Mammary epithelial cell (primary cell): ENCODE results near the gene HPCAL1.

Experiments used
- EZH2 ChIP-seq: IDR thresholded peaks from 2 replicates; pipeline ENCODE4 v1.6.1; 2012; ENCODE audit warnings: low read length, inconsistent platforms, borderline replicate concordance
- TF ChIP-seq, protein P1 (sequence below), 2 donors: IDR thresholded peaks in 1 of 2; conservative IDR thresholded peaks in 1 of 2; 2 replicates each; pipeline ENCODE4 v1.5.1; 2011 to 2012; ENCODE audit warnings: inconsistent platforms in 2 of 2, low read length in 2 of 2, mild to moderate bottlenecking in 2 of 2, control low read depth in 1 of 2, low read depth in 1 of 2; ENCODE audit not compliant: insufficient read depth in 1 of 2; ENCODE audit errors: extremely low read depth in 1 of 2

DNA sequence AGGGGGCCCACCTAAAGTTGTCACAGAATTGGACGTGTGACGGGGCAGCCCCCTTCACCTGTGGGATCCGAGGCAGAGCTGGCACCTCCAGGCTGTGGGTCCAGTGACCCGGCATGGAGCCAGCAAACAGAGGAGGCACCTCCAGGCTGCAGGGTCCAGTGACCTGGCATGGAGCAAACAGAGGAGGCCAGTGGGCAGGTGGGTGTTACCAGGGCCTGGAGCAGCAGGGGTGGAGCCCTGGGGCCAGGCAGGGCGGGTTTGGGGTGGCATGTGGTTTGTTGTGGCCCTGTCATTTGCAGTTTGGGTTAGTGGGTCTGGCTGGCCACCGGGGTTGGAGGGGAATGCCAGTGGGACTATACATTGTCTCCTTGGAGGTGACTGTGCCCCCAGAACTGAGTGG lies 68.2 kb downstream of the HPCAL1 start:
- TF ChIP-seq, protein P1, sequence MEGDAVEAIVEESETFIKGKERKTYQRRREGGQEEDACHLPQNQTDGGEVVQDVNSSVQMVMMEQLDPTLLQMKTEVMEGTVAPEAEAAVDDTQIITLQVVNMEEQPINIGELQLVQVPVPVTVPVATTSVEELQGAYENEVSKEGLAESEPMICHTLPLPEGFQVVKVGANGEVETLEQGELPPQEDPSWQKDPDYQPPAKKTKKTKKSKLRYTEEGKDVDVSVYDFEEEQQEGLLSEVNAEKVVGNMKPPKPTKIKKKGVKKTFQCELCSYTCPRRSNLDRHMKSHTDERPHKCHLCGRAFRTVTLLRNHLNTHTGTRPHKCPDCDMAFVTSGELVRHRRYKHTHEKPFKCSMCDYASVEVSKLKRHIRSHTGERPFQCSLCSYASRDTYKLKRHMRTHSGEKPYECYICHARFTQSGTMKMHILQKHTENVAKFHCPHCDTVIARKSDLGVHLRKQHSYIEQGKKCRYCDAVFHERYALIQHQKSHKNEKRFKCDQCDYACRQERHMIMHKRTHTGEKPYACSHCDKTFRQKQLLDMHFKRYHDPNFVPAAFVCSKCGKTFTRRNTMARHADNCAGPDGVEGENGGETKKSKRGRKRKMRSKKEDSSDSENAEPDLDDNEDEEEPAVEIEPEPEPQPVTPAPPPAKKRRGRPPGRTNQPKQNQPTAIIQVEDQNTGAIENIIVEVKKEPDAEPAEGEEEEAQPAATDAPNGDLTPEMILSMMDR (conservative IDR thresholded peaks at IDR 0.05 in 1 of 2, IDR thresholded peaks at IDR 0.05 in 1 of 2; ENCODE audit: extremely low read depth in 1 of 2, insufficient read depth in 1 of 2, low read depth in 1 of 2, low read length in 2 of 2): no peak
- no peak for TF ChIP-seq EZH2
